Activated T-cell treated with anti-CD3 and anti-CD28 coated beads, Interleukin-2, amount 50 U/mL, for 4 hours (primary cell): Measurements from ENCODE around the gene SART1. TPM values are rescaled to one million over a fixed set of nuclear protein-coding genes. Genes with fewer than 3 reads are reported as not detected.

Experiments used
- ATAC-seq, 2 donors: fragments of 200-7000 bp; cut with Tn5 transposase; one replicate each; pipeline ENCODE4 v1.10.0; 2021
- DNase-seq: peaks from one replicate; pipeline ENCODE4 v3.0.0-alpha.2; 2020
- H3K27me3 Mint-ChIP-seq: one replicate; pipeline ENCODE4 v1.8.0; 2021; ENCODE audit warnings: low read depth, mixed read lengths
- H3K36me3 Mint-ChIP-seq: one replicate; pipeline ENCODE4 v1.8.0; 2022; ENCODE audit warnings: mixed read lengths; ENCODE audit not compliant: insufficient read depth
- H3K4me1 Mint-ChIP-seq: one replicate; pipeline ENCODE4 v1.8.0; 2021; ENCODE audit warnings: low read depth, mixed read lengths
- H3K4me3 Mint-ChIP-seq: one replicate; pipeline ENCODE4 v1.8.0; 2021; ENCODE audit warnings: mild to moderate bottlenecking, moderate library complexity, mixed read lengths
- H3K9me3 Mint-ChIP-seq: one replicate; pipeline ENCODE4 v1.8.0; 2021; ENCODE audit warnings: mixed read lengths
- total RNA-seq, 3 donors: library from RNA; stranded (reverse); gene quantifications; one replicate each; pipeline ENCODE4 v1.2.1, GENCODE V29; 2021

Gene SART1
- total RNA-seq, 3 donors from 2014 or later = 90.8 to 105 (median 100) TPM

DNA sequence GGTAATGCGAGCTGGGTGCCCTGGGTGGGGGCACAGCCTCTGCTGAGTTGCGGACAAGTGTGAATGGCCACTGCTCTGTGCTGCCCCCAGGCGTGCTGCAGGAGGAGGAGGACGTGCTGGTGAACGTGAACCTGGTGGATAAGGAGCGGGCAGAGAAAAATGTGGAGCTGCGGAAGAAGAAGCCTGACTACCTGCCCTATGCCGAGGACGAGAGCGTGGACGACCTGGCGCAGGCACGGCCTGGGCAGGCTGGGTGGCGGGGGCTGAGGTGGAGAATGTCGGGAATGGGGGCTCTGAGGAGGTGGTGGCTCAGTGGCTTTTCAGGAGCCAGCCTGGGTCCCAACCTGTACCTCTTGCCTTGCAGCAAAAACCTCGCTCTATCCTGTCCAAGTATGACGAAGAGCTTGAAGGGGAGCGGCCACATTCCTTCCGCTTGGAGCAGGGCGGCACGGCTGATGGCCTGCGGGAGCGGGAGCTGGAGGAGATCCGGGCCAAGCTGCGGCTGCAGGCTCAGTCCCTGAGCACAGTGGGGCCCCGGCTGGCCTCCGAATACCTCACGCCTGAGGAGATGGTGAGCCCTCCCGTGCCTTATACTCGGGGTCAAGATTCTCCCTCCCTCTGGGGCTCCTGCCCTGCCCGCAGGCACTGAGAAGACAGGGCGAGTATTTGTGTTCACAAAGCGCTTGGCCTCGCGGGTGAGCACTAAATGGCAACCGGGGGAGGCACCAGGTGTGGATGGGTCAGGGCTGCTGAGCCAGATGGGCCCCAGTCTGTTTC lies 4.6 kb downstream of the SART1 start:
- Mint-ChIP-seq H3K4me3 (no peak overlapping the region), H3K9me3 (no peaks in the 10 kb centered on the region), H3K27me3 (no peaks in the 10 kb centered on the region), H3K4me1 (peaks cover 29% of the 10 kb centered on the region), H3K36me3 (peaks cover 39% of the 10 kb centered on the region)
- ATAC-seq (no peak), DNase-seq (no peak)

DNA sequence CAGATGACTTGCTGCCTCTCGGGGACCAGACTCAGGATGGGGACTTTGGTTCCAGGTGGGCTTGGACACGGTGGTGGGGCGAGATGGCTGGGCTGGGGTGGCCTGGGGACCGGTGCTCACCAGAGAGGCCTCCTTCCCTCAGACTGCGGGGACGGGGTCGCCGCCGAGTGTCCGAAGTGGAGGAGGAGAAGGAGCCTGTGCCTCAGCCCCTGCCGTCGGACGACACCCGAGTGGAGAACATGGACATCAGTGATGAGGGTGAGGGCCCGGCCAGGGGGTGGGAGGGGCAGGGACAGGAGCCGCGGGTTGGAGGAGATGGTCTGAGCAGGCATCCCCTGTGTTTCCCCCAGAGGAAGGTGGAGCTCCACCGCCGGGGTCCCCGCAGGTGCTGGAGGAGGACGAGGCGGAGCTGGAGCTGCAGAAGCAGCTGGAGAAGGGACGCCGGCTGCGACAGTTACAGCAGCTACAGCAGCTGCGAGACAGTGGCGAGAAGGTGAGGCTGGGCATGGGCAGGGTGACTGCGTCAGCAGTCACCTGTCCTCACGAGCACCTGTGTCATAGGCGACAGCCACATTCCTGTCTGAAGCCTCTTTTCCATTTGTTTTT lies 5.9 kb downstream of the SART1 start:
- H3K9me3 Mint-ChIP-seq = no peaks in the 10 kb centered on the region
- H3K27me3 Mint-ChIP-seq = no peaks in the 10 kb centered on the region
- DNase-seq (no peak), ATAC-seq (no peak)
- peaks cover 45% of the 10 kb centered on the region for H3K36me3 Mint-ChIP-seq
- H3K4me3 Mint-ChIP-seq = no peak overlapping the region
- peaks cover 23% of the 10 kb centered on the region for H3K4me1 Mint-ChIP-seq

DNA sequence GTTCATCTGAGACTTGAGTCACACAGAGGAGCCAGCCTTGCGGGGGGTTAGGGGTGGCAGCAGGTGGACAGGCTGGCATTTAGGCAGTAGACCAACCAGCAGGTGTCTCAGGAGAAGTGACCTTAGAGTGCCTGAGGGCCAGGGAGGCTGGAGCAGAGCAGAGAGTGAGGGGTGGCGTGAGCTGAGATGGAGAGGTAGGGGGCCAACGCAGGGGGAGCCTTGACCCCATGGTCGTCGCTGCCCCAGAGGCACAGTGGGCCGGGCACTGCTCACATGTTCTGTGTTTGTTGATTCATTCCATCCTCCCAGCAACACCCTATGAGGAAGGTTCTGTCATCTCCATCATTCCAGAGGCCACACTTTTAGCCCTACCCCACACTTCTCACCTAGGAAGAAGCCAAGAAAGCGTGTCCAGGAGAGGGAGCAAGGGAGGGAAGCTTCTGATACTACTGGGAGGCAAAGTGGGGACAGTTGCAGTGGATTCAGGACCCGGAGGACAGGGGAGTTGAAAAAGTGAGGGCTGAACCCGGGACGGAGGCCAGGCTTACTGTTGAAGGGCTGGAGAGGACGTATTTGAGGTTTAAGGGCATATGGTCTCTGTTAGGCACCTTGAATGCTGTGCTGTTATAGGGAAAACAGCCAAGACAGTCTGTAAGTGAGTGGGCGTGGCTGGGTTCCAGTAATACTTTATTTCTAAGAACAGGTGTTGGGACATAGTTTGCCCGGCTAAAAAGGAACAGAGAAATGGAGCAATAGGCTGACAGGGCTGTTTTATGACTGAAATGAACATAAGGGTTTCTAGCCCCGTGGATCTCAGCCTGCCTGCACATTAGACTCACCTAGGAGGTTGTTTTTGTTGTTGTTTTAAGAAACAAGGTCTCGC lies 7.3 kb downstream of the SART1 start:
- Mint-ChIP-seq H3K36me3 (peaks cover 42% of the 10 kb centered on the region), H3K27me3 (no peaks in the 10 kb centered on the region), H3K9me3 (no peaks in the 10 kb centered on the region), H3K4me3 (no peak overlapping the region), H3K4me1 (peaks cover 10% of the 10 kb centered on the region)
- ATAC-seq = no peak
- no peak for DNase-seq

DNA sequence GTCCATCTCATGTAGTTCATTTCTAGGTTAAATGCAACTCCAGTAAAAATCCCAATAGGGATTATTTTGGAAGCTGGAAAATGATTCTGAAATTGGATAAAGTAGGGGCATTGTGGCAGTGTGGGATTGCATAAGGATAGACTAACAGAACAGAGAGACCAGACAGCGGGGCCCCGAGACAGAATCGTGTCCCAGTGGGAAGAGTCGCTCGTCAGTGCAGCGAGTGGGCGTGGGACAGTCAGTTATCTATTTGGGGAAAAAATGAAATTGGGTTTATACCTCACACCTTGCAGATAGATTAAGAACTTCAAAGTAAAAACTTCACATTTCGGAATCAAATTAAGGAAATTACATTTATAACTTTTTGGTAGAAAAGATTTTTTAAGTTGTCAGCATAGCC lies 10.6 kb downstream of the SART1 start:
- H3K4me1 Mint-ChIP-seq = peaks cover 2% of the 10 kb centered on the region
- no peaks in the 10 kb centered on the region for H3K9me3 Mint-ChIP-seq
- DNase-seq (no peak), ATAC-seq (no peak)
- no peak overlapping the region for H3K4me3 Mint-ChIP-seq
- H3K27me3 Mint-ChIP-seq = no peaks in the 10 kb centered on the region
- H3K36me3 Mint-ChIP-seq = peaks cover 35% of the 10 kb centered on the region

DNA sequence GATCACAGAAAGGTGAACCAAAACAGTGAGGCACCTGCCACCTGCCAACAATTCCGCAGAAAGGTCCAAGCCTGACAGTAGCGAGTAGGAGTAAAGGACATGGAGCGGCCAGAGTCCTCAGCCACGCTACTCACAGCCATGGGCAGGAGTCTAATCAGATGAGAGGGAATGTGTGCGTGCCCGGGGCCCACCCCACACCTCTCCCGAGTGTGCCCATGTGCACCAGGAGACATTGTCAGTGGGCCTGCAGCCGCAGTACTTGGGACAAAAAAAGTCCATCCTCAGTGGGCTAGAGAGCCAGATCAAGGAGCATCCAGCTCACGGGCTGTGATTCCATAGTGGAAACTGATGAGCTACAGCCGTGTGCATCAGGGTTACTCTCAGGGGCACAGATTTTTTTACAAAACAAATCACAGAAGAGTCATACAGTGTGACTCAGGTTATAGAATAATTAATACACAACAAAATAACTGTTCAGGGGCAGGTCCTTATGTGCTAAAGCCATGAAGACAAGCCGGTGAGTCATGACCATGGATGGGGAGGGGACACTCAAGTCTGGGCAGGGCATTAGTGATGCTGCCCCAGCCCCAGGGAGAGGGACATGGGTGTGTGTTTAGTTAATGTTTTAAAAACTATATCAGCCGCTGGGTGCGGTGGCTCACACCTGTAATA lies 12.0 kb downstream of the SART1 start:
- H3K9me3 Mint-ChIP-seq = no peaks in the 10 kb centered on the region
- H3K4me3 Mint-ChIP-seq = no peak overlapping the region
- ATAC-seq (no peak), DNase-seq (no peak)
- H3K27me3 Mint-ChIP-seq = no peaks in the 10 kb centered on the region
- H3K4me1 Mint-ChIP-seq = no peaks in the 10 kb centered on the region
- H3K36me3 Mint-ChIP-seq = peaks cover 38% of the 10 kb centered on the region

DNA sequence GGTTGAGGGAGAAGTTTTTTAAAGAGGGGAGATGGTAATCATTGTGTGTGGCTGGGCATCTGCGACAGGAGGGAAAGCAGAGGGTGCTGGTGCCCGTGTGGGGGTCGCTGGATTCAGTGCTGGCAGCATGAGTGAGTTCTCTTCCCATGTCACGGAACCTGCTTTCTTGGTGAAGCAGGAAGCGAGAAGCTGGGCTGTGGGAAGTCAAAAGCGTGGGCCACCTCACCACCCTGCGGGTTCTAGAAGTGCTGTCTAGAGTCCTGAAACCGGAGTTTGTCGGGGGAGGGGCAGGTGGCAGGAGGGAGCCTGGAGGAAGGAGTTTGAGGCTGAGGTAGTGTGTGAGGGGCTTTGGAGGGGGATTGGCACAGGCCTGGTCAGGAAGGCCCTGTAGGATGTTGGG lies 14.2 kb downstream of the SART1 start:
- Mint-ChIP-seq H3K4me3 (no peak overlapping the region), H3K4me1 (no peaks in the 10 kb centered on the region), H3K36me3 (peaks cover 38% of the 10 kb centered on the region), H3K9me3 (no peaks in the 10 kb centered on the region), H3K27me3 (no peaks in the 10 kb centered on the region)
- ATAC-seq = no peak
- DNase-seq = no peak

DNA sequence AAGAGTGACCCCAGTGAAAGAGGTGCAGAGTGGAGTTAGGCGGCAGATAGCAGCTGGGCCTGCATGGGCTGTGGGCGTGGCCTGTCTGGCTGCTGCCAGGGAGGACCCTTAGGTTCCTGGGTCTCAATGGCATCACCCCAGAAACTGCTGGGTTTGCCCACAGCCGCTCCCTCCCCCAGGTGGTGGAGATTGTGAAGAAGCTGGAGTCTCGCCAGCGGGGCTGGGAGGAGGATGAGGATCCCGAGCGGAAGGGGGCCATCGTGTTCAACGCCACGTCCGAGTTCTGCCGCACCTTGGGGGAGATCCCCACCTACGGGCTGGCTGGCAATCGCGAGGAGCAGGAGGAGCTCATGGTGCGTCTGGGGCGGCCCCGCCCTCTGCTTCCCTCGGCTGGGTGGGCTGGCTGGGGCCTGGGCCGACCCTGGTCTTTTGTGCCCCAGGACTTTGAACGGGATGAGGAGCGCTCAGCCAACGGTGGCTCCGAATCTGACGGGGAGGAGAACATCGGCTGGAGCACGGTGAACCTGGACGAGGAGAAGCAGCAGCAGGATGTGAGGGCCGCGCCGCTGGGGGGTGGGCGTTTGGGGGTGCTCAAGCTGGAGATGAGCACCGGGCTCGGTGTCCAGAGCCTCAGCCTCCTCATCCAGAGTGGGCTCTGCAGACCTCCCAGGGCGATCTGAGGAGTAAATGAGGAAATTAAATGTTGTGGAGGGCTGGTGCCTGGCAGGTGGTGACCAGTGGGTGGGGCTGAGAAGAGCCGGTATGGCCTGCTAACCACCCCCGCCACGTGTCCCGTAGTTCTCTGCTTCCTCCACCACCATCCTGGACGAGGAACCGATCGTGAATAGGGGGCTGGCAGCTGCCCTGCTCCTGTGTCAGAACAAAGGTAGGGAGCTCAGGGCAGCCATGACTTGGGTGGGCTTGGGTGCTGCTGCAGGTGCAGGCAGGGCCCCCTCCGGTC lies 15.0 kb downstream of the SART1 start:
- Mint-ChIP-seq H3K4me1 (no peaks in the 10 kb centered on the region), H3K9me3 (no peaks in the 10 kb centered on the region), H3K27me3 (no peaks in the 10 kb centered on the region), H3K36me3 (peaks cover 38% of the 10 kb centered on the region), H3K4me3 (no peak overlapping the region)
- DNase-seq (no peak), ATAC-seq (no peak)

DNA sequence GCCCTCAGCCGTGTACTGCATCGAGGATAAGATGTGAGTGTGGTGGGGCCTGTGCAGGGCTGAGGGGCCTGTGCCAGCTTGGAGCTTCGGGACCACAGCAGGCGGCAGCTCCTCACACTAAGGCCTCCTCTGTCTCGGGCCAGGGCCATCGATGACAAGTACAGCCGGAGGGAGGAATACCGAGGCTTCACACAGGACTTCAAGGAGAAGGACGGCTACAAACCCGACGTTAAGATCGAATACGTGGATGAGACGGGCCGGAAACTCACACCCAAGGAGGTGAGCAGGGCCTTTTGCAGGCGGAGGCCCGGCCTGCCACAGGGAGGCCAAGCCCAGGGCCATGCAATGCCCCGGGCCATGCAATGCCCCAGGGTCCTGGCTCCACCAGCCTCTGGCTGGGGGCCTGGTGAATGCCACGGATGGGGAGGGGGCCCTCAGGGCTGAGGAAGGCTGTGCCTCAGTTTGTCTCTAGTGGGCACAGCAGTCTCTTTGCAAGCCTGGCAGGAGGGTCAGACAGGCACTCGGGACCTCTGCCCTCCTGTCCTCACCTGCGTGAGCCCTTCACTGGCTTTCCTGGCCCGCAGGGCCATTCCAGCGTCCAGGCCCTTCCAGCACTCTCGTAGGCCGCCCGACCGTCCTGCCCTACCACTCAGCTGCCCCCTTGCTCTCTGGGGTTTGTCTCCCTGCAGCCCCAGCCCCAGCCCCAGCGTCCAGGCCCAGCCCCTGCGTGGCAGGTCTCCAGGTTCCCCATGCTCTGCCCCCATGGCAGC lies 16.3 kb downstream of the SART1 start:
- no peaks in the 10 kb centered on the region for H3K9me3 Mint-ChIP-seq
- peaks cover 31% of the 10 kb centered on the region for H3K36me3 Mint-ChIP-seq
- H3K4me1 Mint-ChIP-seq = no peaks in the 10 kb centered on the region
- ATAC-seq (no peak), DNase-seq (no peak)
- H3K27me3 Mint-ChIP-seq = no peaks in the 10 kb centered on the region
- no peak overlapping the region for H3K4me3 Mint-ChIP-seq

DNA sequence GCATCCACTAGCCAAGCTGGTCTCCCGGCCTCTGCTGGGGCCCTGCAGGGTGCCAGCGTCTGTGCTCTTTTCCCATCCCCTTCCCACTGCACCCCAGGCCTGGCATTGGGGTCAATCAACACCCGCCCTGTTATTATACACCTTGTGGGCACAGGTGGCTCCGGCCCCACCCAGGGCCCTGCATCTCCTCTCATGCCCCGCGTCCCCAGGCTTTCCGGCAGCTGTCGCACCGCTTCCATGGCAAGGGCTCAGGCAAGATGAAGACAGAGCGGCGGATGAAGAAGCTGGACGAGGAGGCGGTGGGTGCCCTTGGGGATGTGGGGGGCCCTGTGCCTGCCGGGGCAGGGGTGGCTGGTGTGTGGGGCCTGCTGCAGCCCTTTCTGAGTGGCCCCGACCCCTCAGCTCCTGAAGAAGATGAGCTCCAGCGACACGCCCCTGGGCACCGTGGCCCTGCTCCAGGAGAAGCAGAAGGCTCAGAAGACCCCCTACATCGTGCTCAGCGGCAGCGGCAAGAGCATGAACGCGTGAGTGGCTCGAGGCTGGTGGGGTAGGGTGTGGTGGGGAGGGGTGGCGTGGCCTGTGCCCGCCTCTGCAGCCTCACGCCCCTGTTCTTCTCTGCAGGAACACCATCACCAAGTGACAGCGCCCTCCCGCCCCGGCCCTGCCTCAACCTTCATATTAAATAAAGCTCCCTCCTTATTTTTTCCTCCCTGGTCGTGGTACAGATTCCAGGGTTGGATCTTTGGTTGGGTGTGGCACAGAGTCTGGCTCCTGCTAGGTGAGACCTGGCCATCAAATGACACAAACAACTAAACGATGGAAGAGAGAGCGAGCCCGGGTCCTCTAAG lies 17.1 kb downstream of the SART1 start:
- Mint-ChIP-seq H3K4me1 (no peaks in the 10 kb centered on the region), H3K4me3 (no peak overlapping the region), H3K9me3 (no peaks in the 10 kb centered on the region), H3K27me3 (no peaks in the 10 kb centered on the region), H3K36me3 (peaks cover 27% of the 10 kb centered on the region)
- ATAC-seq = no peak
- DNase-seq = no peak

DNA sequence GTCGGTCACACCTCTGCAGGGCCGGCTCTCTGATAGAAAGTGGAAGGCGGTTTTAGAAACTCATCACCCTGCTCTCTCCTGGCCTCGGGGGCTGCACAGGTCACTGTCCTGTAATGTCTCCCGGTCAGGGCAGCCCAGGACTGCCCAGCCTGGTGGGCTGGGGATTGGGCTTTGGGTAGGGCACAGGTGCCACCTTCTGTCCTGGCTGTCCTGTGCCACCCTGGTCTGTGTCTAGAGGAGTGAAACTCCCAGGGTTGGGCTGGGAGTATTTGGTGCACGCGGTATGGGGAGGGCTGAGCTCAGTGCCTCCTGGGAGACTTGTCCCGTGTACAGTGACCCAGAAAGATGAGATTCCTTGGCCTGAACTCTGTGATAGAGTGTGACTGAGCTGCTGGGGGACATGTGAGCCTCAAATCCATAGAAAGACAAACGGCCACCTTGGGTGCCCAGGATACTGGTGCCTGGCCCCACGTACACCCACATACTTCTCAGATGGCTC lies 17.8 kb downstream of the SART1 start:
- no peak for ATAC-seq
- DNase-seq = no peak
- peaks cover 25% of the 10 kb centered on the region for H3K36me3 Mint-ChIP-seq
- no peaks in the 10 kb centered on the region for H3K9me3 Mint-ChIP-seq
- no peaks in the 10 kb centered on the region for H3K4me1 Mint-ChIP-seq
- H3K27me3 Mint-ChIP-seq = no peaks in the 10 kb centered on the region
- no peak overlapping the region for H3K4me3 Mint-ChIP-seq

DNA sequence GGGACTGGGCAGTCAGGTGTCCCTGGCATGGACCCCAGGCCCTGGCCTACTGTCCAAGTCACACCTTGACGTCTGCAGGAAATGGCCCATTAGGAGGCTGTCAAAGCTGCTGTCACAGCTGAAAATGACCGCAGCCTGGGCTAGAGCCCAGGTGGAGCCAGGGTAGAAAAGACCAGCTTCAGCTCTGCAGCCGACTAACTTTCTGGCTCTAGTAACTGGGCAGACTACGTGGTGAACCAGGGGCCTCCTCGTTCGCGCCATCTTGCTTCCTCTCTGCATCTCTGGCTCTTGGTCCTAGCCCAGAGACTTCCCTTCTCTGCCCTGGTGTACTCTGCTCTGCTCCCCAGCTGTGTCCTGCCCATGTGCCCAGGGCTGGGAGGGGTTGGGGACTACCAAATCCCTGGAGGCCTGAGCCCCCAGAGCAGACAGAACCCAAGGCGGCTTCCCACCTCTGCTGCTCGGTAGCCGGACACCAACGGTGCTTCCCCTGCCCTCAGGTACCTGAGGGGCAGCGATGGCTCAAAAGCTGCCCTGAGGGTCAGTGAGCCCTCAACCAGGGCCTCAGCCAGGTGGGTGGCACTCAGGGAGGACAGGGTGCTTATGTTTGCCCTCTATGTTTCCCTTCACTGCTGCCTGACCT lies 19.7 kb downstream of the SART1 start:
- ATAC-seq (no peak), DNase-seq (no peak)

More for the DNA sequence above, 19.7 kb downstream of the SART1 start:
- no peaks in the 10 kb centered on the region for H3K27me3 Mint-ChIP-seq
- H3K36me3 Mint-ChIP-seq = peaks cover 17% of the 10 kb centered on the region
- no peaks in the 10 kb centered on the region for H3K4me1 Mint-ChIP-seq
- no peak overlapping the region for H3K4me3 Mint-ChIP-seq
- no peaks in the 10 kb centered on the region for H3K9me3 Mint-ChIP-seq
